HEK293 (cell line): ENCODE results near the gene SPDYE3.
A peak's percentile ranks its signal among the peaks of the same experiment; 100 is the strongest.

ENCODE experiments used
- BCL6B ChIP-seq: fragments of 450-650 bp; formaldehyde crosslinking; IDR thresholded peaks from 2 replicates; pipeline ENCODE4 v1.5.1; 2017; ENCODE audit warnings: missing biosample characterization, missing genetic modification characterization
- GLIS1 ChIP-seq: fragments of 450-650 bp; formaldehyde crosslinking; IDR thresholded peaks from 2 replicates; pipeline ENCODE4 v1.5.1; 2016; ENCODE audit warnings: missing biosample characterization, missing genetic modification characterization
- GLIS2 ChIP-seq: fragments of 450-650 bp; formaldehyde crosslinking; IDR thresholded peaks from 2 replicates; pipeline ENCODE4 v1.5.1; 2016; ENCODE audit warnings: missing biosample characterization, missing genetic modification characterization
- IKZF3 ChIP-seq: fragments of 450-650 bp; IDR thresholded peaks from 2 replicates; pipeline ENCODE4 v1.5.0; 2018; ENCODE audit warnings: missing biosample characterization, mild to moderate bottlenecking, missing genetic modification characterization, moderate library complexity
- KLF7 ChIP-seq: fragments of 450-650 bp; formaldehyde crosslinking; IDR thresholded peaks from 2 replicates; pipeline ENCODE4 v1.5.1; 2016; ENCODE audit warnings: missing biosample characterization, missing genetic modification characterization, borderline replicate concordance
- OSR2 ChIP-seq: fragments of 450-650 bp; formaldehyde crosslinking; IDR thresholded peaks from 2 replicates; pipeline ENCODE4 v1.5.1; 2016; ENCODE audit warnings: missing biosample characterization, missing genetic modification characterization
- OVOL3 ChIP-seq: fragments of 450-650 bp; formaldehyde crosslinking; IDR thresholded peaks from 2 replicates; pipeline ENCODE4 v1.5.1; 2016; ENCODE audit warnings: missing biosample characterization, missing genetic modification characterization
- SP2 ChIP-seq: fragments of 450-650 bp; formaldehyde crosslinking; IDR thresholded peaks from 2 replicates; pipeline ENCODE4 v1.5.1; 2016; ENCODE audit warnings: missing biosample characterization, missing genetic modification characterization
- SP7 ChIP-seq: fragments of 450-650 bp; formaldehyde crosslinking; IDR thresholded peaks from 2 replicates; pipeline ENCODE4 v1.5.1; 2016; ENCODE audit warnings: missing biosample characterization, missing genetic modification characterization
- TRIM28 ChIP-seq: IDR thresholded peaks from 2 replicates; pipeline ENCODE4 v1.6.1; 2011; ENCODE audit warnings: low read length, control low read depth, borderline replicate concordance
- ZBTB17 ChIP-seq: fragments of 450-650 bp; formaldehyde crosslinking; IDR thresholded peaks from 2 replicates; pipeline ENCODE4 v1.5.1; 2016; ENCODE audit warnings: missing biosample characterization, missing genetic modification characterization
- ZBTB21 ChIP-seq: fragments of 450-650 bp; formaldehyde crosslinking; IDR thresholded peaks from 2 replicates; pipeline ENCODE4 v1.5.1; 2017; ENCODE audit warnings: missing biosample characterization, missing genetic modification characterization
- ZEB2 ChIP-seq: fragments of 450-650 bp; formaldehyde crosslinking; IDR thresholded peaks from 2 replicates; pipeline ENCODE4 v1.5.1; 2016; ENCODE audit warnings: missing biosample characterization, missing genetic modification characterization
- ZNF24 ChIP-seq: fragments of 450-650 bp; formaldehyde crosslinking; IDR thresholded peaks from 2 replicates; pipeline ENCODE4 v1.5.1; 2016; ENCODE audit warnings: missing biosample characterization, missing genetic modification characterization
- ZNF266 ChIP-seq: fragments of 450-650 bp; formaldehyde crosslinking; IDR thresholded peaks from 2 replicates; pipeline ENCODE4 v1.5.1; 2016; ENCODE audit warnings: missing biosample characterization, missing genetic modification characterization, low read depth
- ZNF341 ChIP-seq: fragments of 450-650 bp; formaldehyde crosslinking; IDR thresholded peaks from 2 replicates; pipeline ENCODE4; 2016; ENCODE audit warnings: low read depth, missing biosample characterization, missing genetic modification characterization
- ZNF366 ChIP-seq: fragments of 450-650 bp; formaldehyde crosslinking; conservative IDR thresholded peaks from 2 replicates; pipeline ENCODE4 v1.5.1; 2016; ENCODE audit warnings: missing biosample characterization, missing genetic modification characterization
- ZNF423 ChIP-seq: fragments of 450-650 bp; formaldehyde crosslinking; IDR thresholded peaks from 2 replicates; pipeline ENCODE4 v1.5.1; 2016; ENCODE audit warnings: missing biosample characterization, missing genetic modification characterization
- ZNF561 ChIP-seq: fragments of 450-650 bp; IDR thresholded peaks from 2 replicates; pipeline ENCODE4 v1.5.1; 2018; ENCODE audit warnings: missing biosample characterization, missing genetic modification characterization, borderline replicate concordance
- ZNF600 ChIP-seq: fragments of 450-650 bp; formaldehyde crosslinking; IDR thresholded peaks from 2 replicates; pipeline ENCODE4 v1.5.1; 2016; ENCODE audit warnings: missing biosample characterization, missing genetic modification characterization
- ZNF629 ChIP-seq: fragments of 450-650 bp; formaldehyde crosslinking; IDR thresholded peaks from 2 replicates; pipeline ENCODE4 v1.5.1; 2017; ENCODE audit warnings: missing biosample characterization, missing genetic modification characterization
- TF ChIP-seq, protein P1 (sequence below): fragments of 450-650 bp; formaldehyde crosslinking; IDR thresholded peaks from 2 replicates; pipeline ENCODE4 v1.5.1; 2016; ENCODE audit warnings: missing biosample characterization, missing genetic modification characterization
- TF ChIP-seq, protein P2 (sequence below): fragments of 450-650 bp; formaldehyde crosslinking; IDR thresholded peaks from 2 replicates; pipeline ENCODE4 v1.5.1; 2016; ENCODE audit warnings: missing biosample characterization, missing genetic modification characterization
- TF ChIP-seq, protein P3 (sequence below): fragments of 450-650 bp; formaldehyde crosslinking; IDR thresholded peaks from 2 replicates; pipeline ENCODE4 v1.5.1; 2016; ENCODE audit warnings: missing biosample characterization, missing genetic modification characterization, low read depth
- TF ChIP-seq, protein P4 (sequence below): fragments of 450-650 bp; formaldehyde crosslinking; IDR thresholded peaks from 2 replicates; pipeline ENCODE4 v1.5.1; 2016; ENCODE audit warnings: missing biosample characterization, missing genetic modification characterization
- TF ChIP-seq, protein P5 (sequence below): fragments of 450-650 bp; formaldehyde crosslinking; IDR thresholded peaks from 2 replicates; pipeline ENCODE4 v1.5.1; 2016; ENCODE audit warnings: missing biosample characterization, missing genetic modification characterization
- TF ChIP-seq, protein P6 (sequence below): fragments of 450-650 bp; formaldehyde crosslinking; IDR thresholded peaks from 2 replicates; pipeline ENCODE4 v1.5.1; 2017; ENCODE audit warnings: missing biosample characterization, missing genetic modification characterization
- TF ChIP-seq, protein P7 (sequence below): fragments of 450-650 bp; formaldehyde crosslinking; IDR thresholded peaks from 2 replicates; pipeline ENCODE4 v1.5.1; 2016; ENCODE audit warnings: missing biosample characterization, missing genetic modification characterization

The SPDYE3 gene

DNA sequence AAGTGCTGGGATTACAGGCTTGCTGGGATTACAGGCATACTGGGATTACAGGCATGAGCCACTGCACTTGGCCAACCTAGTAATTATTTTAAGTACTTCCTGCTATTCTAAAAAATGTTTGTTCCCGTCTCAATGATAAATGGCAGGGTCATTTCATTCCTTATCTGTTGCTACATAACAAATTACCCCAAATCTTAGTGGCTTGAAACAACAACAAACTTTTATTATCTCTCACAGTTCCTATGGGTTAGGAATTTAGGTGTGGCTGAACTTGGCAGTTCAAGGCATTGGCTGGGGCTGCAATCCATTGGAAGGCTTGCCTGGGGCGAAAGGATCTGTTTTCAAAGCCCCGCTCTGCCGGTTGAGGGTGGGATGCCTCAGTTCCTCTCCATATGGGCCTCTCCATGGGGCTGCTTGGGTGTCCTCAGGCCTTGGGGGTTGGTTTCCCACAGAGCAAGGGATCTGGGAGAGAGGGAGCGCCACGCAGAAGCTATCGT is 42.8 kb upstream of the SPDYE3 start (continued):
- TF ChIP-seq, protein P1, sequence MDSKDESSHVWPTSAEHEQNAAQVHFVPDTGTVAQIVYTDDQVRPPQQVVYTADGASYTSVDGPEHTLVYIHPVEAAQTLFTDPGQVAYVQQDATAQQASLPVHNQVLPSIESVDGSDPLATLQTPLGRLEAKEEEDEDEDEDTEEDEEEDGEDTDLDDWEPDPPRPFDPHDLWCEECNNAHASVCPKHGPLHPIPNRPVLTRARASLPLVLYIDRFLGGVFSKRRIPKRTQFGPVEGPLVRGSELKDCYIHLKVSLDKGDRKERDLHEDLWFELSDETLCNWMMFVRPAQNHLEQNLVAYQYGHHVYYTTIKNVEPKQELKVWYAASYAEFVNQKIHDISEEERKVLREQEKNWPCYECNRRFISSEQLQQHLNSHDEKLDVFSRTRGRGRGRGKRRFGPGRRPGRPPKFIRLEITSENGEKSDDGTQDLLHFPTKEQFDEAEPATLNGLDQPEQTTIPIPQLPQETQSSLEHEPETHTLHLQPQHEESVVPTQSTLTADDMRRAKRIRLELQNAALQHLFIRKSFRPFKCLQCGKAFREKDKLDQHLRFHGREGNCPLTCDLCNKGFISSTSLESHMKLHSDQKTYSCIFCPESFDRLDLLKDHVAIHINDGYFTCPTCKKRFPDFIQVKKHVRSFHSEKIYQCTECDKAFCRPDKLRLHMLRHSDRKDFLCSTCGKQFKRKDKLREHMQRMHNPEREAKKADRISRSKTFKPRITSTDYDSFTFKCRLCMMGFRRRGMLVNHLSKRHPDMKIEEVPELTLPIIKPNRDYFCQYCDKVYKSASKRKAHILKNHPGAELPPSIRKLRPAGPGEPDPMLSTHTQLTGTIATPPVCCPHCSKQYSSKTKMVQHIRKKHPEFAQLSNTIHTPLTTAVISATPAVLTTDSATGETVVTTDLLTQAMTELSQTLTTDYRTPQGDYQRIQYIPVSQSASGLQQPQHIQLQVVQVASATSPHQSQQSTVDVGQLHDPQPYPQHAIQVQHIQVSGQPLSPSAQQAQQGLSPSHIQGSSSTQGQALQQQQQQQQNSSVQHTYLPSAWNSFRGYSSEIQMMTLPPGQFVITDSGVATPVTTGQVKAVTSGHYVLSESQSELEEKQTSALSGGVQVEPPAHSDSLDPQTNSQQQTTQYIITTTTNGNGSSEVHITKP: peak; percentile 51; the same call in 1 of the 2 replicates
- TF ChIP-seq, protein P2, sequence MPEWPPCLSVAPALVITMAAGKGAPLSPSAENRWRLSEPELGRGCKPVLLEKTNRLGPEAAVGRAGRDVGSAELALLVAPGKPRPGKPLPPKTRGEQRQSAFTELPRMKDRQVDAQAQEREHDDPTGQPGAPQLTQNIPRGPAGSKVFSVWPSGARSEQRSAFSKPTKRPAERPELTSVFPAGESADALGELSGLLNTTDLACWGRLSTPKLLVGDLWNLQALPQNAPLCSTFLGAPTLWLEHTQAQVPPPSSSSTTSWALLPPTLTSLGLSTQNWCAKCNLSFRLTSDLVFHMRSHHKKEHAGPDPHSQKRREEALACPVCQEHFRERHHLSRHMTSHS (tag by site-specific recombination): peak; percentile 84
- TF ChIP-seq SP7 (tag by site-specific recombination) (peak; percentile 100), OVOL3 (peak; percentile 83; the same call in 1 of the 2 replicates), BCL6B (tag by site-specific recombination) (peak; percentile 26; the same call in 1 of the 2 replicates), ZNF423 (tag by site-specific recombination) (peak; percentile 78; the same call in 1 of the 2 replicates), ZNF629 (tag by site-specific recombination) (peak; percentile 88), ZNF24 (tag by site-specific recombination) (peak; percentile 71; the same call in 1 of the 2 replicates), ZNF366 (tag by site-specific recombination) (peak; percentile 63), ZNF266 (tag by site-specific recombination) (peak; percentile 63; the same call in 1 of the 2 replicates), ZNF600 (tag by site-specific recombination) (0 out of 2 replicates have a peak, but pooled peaks have one; percentile 24), SP2 (tag by site-specific recombination) (peak; percentile 17; the same call in 1 of the 2 replicates), ZBTB21 (peak; percentile 29; the same call in 1 of the 2 replicates), IKZF3 (tag by site-specific recombination) (peak; percentile 60; the same call in 1 of the 2 replicates), KLF7 (peak; percentile 97), ZNF341 (peak; percentile 28; the same call in 1 of the 2 replicates), GLIS1 (peak; percentile 95), TRIM28 (peak; percentile 72), OSR2 (tag by site-specific recombination) (peak; percentile 94), ZEB2 (tag by site-specific recombination) (peak; percentile 91), ZBTB17 (0 out of 2 replicates have a peak, but pooled peaks have one; percentile 15), GLIS2 (tag by site-specific recombination) (peak; percentile 64), ZNF561 (tag by site-specific recombination) (peak; percentile 88)
- TF ChIP-seq, protein P3, sequence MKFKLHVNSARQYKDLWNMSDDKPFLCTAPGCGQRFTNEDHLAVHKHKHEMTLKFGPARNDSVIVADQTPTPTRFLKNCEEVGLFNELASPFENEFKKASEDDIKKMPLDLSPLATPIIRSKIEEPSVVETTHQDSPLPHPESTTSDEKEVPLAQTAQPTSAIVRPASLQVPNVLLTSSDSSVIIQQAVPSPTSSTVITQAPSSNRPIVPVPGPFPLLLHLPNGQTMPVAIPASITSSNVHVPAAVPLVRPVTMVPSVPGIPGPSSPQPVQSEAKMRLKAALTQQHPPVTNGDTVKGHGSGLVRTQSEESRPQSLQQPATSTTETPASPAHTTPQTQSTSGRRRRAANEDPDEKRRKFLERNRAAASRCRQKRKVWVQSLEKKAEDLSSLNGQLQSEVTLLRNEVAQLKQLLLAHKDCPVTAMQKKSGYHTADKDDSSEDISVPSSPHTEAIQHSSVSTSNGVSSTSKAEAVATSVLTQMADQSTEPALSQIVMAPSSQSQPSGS (tag by site-specific recombination): peak; percentile 59
- TF ChIP-seq, protein P4, sequence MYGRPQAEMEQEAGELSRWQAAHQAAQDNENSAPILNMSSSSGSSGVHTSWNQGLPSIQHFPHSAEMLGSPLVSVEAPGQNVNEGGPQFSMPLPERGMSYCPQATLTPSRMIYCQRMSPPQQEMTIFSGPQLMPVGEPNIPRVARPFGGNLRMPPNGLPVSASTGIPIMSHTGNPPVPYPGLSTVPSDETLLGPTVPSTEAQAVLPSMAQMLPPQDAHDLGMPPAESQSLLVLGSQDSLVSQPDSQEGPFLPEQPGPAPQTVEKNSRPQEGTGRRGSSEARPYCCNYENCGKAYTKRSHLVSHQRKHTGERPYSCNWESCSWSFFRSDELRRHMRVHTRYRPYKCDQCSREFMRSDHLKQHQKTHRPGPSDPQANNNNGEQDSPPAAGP (tag by site-specific recombination): peak; percentile 96
- TF ChIP-seq, protein P5, sequence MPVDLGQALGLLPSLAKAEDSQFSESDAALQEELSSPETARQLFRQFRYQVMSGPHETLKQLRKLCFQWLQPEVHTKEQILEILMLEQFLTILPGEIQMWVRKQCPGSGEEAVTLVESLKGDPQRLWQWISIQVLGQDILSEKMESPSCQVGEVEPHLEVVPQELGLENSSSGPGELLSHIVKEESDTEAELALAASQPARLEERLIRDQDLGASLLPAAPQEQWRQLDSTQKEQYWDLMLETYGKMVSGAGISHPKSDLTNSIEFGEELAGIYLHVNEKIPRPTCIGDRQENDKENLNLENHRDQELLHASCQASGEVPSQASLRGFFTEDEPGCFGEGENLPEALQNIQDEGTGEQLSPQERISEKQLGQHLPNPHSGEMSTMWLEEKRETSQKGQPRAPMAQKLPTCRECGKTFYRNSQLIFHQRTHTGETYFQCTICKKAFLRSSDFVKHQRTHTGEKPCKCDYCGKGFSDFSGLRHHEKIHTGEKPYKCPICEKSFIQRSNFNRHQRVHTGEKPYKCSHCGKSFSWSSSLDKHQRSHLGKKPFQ (tag by site-specific recombination): peak; percentile 88
- TF ChIP-seq, protein P6, sequence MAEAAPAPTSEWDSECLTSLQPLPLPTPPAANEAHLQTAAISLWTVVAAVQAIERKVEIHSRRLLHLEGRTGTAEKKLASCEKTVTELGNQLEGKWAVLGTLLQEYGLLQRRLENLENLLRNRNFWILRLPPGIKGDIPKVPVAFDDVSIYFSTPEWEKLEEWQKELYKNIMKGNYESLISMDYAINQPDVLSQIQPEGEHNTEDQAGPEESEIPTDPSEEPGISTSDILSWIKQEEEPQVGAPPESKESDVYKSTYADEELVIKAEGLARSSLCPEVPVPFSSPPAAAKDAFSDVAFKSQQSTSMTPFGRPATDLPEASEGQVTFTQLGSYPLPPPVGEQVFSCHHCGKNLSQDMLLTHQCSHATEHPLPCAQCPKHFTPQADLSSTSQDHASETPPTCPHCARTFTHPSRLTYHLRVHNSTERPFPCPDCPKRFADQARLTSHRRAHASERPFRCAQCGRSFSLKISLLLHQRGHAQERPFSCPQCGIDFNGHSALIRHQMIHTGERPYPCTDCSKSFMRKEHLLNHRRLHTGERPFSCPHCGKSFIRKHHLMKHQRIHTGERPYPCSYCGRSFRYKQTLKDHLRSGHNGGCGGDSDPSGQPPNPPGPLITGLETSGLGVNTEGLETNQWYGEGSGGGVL (tag by site-specific recombination): peak; percentile 44; the same call in 1 of the 2 replicates
- TF ChIP-seq, protein P7, sequence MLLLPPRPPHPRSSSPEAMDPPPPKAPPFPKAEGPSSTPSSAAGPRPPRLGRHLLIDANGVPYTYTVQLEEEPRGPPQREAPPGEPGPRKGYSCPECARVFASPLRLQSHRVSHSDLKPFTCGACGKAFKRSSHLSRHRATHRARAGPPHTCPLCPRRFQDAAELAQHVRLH (tag by site-specific recombination): peak; percentile 84
